Islet of Langerhans (tissue), 1 donor: Measurements from ENCODE around the gene MCM9.
A peak's percentile ranks its signal among the peaks of the same experiment; 100 is the strongest.

Source experiments
- FAIRE-seq: peaks from one replicate; lab custom pipeline; 2011; peaks lifted over from hg19 to GRCh38; lab: Jason Lieb, UNC

MCM9 gene

DNA sequence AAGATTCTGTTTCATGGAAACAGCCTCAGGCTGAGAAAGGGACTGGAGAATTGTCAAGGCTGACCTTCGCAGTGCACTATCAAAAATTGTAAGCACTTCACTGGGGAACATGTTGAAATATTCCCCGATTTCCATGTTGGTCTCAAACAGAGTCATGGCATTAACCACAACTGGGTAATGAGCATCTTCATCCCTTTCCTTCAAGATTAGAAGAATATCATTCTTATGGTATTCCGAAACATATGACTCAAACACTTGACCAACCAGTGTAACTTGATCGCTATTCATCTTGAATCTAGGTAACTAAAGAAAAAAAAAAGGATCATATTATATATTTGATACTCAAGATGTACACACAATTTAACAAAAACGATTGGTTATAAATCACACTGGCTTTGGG is 3.5 kb downstream of the MCM9 start:
- no peak for FAIRE-seq

DNA sequence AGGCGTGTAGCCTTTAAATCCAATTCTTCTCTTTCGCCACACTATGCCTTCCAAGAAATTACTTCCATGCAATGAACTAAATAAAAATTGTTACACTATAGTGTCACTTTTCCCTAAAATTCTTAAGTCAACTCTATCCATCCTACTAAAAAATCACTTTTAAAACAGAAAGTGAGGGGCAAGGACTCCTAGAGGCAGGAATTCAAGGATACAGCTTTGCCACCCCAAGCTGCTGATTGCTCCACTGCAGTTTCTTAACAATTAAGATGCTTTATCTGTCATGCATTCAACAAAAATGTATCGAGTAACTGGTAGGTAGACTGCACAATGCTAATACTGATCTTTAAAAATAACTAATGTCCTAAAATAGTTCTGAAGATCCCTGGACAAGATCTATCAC is 4.3 kb downstream of the MCM9 start:
- no peak for FAIRE-seq

- FAIRE-seq: peak; percentile 33
Observed at GRCh38 chr6:118923035-118923434, 11.9 kb downstream of the MCM9 start.

DNA sequence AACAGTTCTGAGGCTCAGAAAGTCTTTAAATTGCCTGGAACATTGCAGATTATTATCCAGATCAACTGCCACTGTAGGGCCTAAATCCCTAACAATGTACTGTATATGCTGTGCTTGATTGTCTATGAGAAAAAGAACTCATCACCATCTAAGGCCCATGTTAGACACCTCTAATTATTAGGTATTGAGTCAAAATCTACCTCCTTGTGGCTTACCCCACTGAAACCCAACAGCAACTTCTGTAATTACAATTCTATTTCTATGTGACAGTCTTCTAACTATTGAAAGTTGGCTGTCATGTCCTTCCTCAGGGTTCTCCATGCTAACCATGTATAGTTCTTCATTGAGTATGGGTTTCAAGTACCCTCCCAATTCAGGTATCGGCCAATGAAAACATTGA is 13.9 kb downstream of the MCM9 start:
- no peak for FAIRE-seq

DNA sequence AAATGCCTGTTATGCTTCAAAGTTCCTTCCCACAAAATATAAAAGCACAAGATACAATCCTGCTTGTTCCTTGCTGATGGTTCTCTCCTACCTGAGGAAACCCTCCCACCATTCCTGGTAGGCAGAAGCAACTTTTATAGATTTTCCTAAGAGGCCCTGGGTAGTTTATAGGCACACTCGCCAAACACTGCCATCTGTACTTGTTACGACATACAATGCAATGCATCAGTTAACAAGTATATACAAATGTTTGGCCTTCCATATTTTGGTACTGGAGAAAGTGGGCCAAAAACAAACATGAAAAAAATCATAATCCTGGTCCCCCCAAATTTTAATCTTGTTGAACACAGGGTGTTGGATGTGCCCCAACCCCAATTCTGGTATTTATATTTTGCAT is 16.6 kb downstream of the MCM9 start:
- no peak for FAIRE-seq

- no peak for FAIRE-seq
Observed at GRCh38 chr6:118917546-118918328, 17.2 kb downstream of the MCM9 start.

DNA sequence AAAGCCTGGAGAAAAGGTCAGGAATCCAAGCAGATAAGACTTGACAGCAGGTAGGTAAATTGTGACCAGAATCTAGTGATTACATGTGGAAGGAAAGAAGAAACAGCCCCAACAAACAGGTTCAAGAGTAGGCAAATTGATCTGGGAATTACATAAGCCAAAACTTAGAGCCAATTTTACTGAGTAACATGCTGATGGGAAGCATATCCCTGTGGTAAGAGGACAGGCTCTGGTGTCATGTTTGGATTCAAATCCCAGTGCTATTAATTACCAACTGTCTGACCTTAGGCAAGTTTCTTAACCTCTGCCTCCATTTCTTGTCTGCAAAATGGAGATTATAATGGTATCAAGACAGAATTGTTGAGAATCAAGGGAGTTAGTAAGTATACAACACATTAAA is 20.4 kb downstream of the MCM9 start:
- no peak for FAIRE-seq

- FAIRE-seq: no peak
Observed at GRCh38 chr6:118913161-118913560, 21.8 kb downstream of the MCM9 start.

DNA sequence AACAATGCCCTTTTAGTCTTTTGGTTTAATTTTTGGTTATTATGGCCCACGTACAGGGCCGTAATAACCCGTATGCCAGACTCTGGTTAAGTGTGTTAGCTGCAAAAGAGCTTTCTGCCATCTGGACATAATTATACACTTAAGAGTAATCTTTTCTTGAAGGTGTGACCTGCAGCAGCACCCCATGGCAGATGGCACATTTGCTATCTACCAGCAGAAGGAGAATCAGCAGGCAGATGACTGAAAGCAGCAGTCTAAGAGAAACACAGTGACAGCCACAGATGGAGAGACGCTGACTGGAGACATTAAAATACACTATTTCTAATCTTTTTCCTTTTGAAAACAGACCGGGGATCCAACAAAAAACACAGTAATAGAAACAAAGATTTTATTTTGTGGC is 22.3 kb downstream of the MCM9 start:
- FAIRE-seq: peak; percentile 77

- FAIRE-seq: no peak
Observed at GRCh38 chr6:118908441-118908840, 26.5 kb downstream of the MCM9 start.

DNA sequence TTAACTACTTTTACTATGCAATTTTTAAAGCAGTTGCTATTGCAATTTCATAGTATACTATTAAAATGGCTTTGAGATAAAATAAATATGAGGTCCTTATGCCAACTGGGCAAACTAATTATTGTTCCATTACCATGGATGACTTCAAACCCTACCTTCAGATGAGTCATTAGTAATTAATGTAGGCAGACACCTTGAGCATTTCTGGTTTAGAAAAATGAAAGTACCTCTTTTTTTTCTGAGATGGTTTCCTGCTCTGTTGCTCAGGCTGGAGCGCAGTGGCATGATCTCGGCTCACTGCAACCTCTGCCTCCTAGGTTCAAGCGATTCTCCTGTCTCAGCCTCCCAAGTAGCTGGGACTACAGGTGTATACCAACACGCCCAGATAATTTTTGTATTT is 29.1 kb downstream of the MCM9 start:
- no peak for FAIRE-seq

DNA sequence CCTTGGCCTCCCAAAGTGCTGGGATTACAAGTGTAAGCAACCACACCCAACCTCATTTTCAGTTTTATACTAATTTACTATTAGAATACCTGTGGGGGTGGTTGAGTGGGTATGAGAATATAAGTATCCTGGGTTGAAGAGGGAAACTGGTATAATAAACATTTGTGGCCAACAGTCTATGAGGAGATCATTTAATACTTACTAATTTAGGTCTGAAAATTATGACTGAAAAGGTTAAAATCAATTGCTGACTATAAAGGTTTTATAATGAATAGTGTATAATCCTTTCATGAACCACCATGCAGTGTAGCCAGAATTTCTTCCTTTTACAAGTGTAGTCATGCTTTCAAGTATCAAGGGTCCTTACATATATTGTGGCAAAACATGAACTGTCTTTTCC is 29.9 kb downstream of the MCM9 start:
- FAIRE-seq: no peak

DNA sequence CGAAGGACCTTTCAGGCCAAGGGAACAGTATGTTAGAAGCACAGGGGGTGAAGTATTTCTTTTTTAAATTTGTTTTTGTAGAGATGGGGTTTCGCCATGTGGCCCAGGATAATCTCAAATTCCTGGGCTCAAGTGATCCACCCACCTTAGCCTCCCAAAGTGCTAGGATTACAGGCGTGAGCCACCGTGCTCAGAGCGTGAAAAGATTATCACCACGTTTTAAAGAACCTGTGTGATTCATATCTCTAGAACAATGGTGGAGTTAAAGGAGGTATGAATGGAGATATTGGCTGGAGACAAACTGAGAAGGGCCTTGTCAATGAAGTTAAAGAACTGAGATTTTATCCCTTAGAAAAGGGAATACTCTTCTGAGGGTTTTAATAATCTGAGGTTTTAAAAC is 31.3 kb downstream of the MCM9 start:
- no peak for FAIRE-seq

DNA sequence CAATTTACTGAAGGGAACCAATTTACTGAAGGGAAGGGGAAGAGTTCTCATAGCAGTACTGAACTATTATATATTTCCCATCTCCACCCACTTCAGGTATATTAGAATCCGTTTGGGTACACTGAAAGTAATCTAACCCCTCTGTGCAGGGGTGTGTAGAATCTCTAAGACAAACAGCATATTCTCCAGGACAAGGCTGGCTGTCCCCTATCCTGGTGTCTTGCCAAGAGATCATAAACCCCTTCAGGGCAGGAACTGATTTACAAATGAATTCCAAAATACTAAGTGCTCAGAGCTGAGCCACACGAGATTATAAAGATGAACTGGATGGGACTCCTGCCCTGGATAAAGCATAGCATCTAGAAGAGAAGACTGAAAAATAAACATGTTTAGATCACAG is 31.8 kb downstream of the MCM9 start:
- no peak for FAIRE-seq

- peak; percentile 79 for FAIRE-seq
Observed at GRCh38 chr6:118902726-118903125, 32.2 kb downstream of the MCM9 start.

- FAIRE-seq: no peak
Observed at GRCh38 chr6:118899948-118900347, 35.0 kb downstream of the MCM9 start.

GRCh38 chr6:118897386-118897785 is 37.6 kb downstream of the MCM9 start:
- no peak for FAIRE-seq

DNA sequence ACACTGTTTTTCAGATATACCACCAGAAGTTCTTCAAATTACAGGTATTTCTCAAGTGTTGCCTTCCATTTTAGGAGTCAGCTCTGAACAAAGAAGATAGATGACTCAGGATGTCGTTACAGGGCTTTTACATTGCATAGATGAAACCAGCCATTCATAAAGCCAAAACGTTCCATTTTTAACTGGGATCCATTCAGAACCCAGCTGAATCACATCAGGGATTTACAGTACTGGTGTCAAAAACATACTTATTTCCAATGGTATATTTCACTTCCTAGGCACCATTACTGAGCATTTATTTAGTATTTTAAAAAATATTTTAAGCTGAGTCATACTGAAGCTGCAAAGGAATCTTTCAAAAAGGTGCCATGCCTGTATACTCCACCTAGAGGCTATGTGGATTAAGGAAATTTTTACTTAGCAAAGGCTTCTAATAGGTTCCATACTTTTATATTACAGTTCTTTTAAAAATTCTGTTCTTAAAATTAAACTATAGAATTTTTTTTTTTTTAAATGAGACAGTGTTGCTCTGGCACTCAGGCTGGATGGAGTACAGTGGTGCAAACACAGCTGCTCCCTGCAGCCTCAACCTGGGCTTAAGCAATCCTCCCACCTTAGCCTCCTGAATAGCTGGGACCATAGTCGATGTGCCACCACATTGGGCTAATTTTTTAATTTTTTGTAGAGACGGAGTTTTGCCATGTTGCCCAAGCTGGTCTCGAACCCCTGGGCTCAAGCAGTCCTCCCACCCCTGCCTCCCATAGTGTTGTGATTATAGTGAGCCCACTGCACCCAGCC is 38.4 kb downstream of the MCM9 start:
- no peak for FAIRE-seq

GRCh38 chr6:118895859-118896258 is 39.1 kb downstream of the MCM9 start:
- no peak for FAIRE-seq

DNA sequence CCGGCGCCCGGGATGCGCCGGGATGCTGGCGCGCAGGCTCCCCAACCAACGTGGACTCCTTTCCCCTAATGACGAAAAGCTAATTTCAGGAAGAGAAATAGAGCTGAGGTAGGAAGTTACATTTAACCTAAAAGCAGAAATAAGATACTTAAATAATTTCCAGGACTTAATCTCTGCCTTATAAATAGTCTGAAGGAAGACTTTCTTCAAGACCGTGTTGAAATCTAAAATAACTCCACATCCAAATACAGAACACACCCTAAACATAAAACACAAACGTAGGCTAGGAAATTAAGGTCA is 39.7 kb downstream of the MCM9 start:
- FAIRE-seq: no peak

GRCh38 chr6:118894425-118895260 is 40.3 kb downstream of the MCM9 start:
- no peak for FAIRE-seq

- no peak for FAIRE-seq
Observed at GRCh38 chr6:118893807-118894424, 41.0 kb downstream of the MCM9 start, which contains the start of gene ASF1A. ASF1A (plus strand) TSS chr6:118894152; CDS start chr6:118894414, 262 bp downstream.
